ENCODE measurements around the gene MSMO1.

DNA sequence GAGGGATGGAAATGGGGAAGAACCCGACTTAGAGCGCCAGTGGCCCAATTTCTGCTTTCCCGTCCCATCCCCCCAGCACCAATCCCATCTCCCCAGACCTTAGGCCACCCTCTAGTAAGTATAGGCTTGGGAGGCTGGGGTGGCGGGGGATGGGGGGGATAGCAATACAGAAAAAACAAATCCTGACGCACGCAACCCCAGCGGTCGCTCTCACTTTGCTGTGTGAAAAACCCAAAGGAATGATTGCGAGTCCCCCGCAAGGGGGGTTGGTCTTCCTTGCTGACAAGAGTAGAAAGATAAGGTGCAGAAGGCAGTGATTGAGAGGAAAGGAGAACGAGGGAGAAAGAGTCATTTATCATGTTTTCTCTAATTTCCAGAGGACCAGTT is 52.2 kb downstream of the MSMO1 start:
- TF ChIP-seq, protein P1, sequence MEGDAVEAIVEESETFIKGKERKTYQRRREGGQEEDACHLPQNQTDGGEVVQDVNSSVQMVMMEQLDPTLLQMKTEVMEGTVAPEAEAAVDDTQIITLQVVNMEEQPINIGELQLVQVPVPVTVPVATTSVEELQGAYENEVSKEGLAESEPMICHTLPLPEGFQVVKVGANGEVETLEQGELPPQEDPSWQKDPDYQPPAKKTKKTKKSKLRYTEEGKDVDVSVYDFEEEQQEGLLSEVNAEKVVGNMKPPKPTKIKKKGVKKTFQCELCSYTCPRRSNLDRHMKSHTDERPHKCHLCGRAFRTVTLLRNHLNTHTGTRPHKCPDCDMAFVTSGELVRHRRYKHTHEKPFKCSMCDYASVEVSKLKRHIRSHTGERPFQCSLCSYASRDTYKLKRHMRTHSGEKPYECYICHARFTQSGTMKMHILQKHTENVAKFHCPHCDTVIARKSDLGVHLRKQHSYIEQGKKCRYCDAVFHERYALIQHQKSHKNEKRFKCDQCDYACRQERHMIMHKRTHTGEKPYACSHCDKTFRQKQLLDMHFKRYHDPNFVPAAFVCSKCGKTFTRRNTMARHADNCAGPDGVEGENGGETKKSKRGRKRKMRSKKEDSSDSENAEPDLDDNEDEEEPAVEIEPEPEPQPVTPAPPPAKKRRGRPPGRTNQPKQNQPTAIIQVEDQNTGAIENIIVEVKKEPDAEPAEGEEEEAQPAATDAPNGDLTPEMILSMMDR (optimal IDR thresholded peaks at IDR 0.05 in 1 of 3, IDR thresholded peaks at IDR 0.05 in 1 of 3, conservative IDR thresholded peaks at IDR 0.05 in 1 of 3; ENCODE audit: extremely low read depth in 1 of 3, insufficient read depth in 2 of 3, low read length in 3 of 3) = no peak
- TF ChIP-seq EZH2 (IDR thresholded peaks at IDR 0.05; ENCODE audit: low read length) = no peak
